ENCODE measurements around the gene ALDOC. TPM values are rescaled to one million over a fixed set of nuclear protein-coding genes. Genes with fewer than 3 reads are reported as not detected.
A peak's percentile ranks its signal among the peaks of the same experiment; 100 is the strongest.

ALDOC gene
- total RNA-seq, 1 donor from 2014 or later: 10.3 TPM

GRCh38 chr17:28555022-28555421 is 21.7 kb downstream of the ALDOC start:
- H2AFZ ChIP-seq (ENCODE audit: low read depth, low read length): no peak overlapping the region
- H3K4me1 Mint-ChIP-seq (ENCODE audit: low read depth, unreplicated experiment): peaks cover 13% of the 10 kb centered on the region
- H3K4me1 ChIP-seq (ENCODE audit: insufficient read depth, low read length): peaks cover 7% of the 10 kb centered on the region
- peaks cover 23% of the 10 kb centered on the region for H4K20me1 ChIP-seq (ENCODE audit: insufficient read depth, low read length)
- H3K27ac Mint-ChIP-seq (ENCODE audit: unreplicated experiment): no peak overlapping the region
- DNase-seq (ENCODE audit: low read depth): no peak
- peaks cover 39% of the 10 kb centered on the region for H3K36me3 Mint-ChIP-seq (ENCODE audit: low read depth, unreplicated experiment)
- H3K4me2 ChIP-seq (ENCODE audit: low read length): no peak overlapping the region
- no peaks in the 10 kb centered on the region for H3K9me3 ChIP-seq (ENCODE audit: insufficient read depth, low read depth, low read length)
- no peak for FAIRE-seq
- no peaks in the 10 kb centered on the region for H3K27me3 Mint-ChIP-seq (ENCODE audit: low read depth, unreplicated experiment)
- H3K27ac ChIP-seq (ENCODE audit: low read depth, low read length): no peak overlapping the region
- no peaks in the 10 kb centered on the region for H3K9me3 Mint-ChIP-seq (ENCODE audit: unreplicated experiment)
- no peak overlapping the region for H3K4me3 ChIP-seq (ENCODE audit: insufficient read depth, low read depth, low read length)
- no peak for TF ChIP-seq EZH2 (IDR thresholded peaks at IDR 0.05; ENCODE audit: insufficient read depth, low read length)
- TF ChIP-seq CTCF (IDR thresholded peaks at IDR 0.05; ENCODE audit: insufficient read depth, low read depth, low read length): no peak
- no peak overlapping the region for H3K9ac ChIP-seq (ENCODE audit: low read length)
- peaks cover 20% of the 10 kb centered on the region for H3K36me3 ChIP-seq (ENCODE audit: insufficient read depth, low read length)
- peaks cover 5% of the 10 kb centered on the region for H3K79me2 ChIP-seq (ENCODE audit: insufficient read depth, low read length)
- H3K4me3 Mint-ChIP-seq (ENCODE audit: unreplicated experiment): no peak overlapping the region
- H3K27me3 ChIP-seq (ENCODE audit: insufficient read depth, low read length): no peaks in the 10 kb centered on the region

- DNase-seq (ENCODE audit: low read depth): no peak
- Mint-ChIP-seq H3K27ac (ENCODE audit: unreplicated experiment) (no peak overlapping the region), H3K4me1 (ENCODE audit: low read depth, unreplicated experiment) (peaks cover 14% of the 10 kb centered on the region), H3K27me3 (ENCODE audit: low read depth, unreplicated experiment) (no peaks in the 10 kb centered on the region), H3K4me3 (ENCODE audit: unreplicated experiment) (no peak overlapping the region), H3K36me3 (ENCODE audit: low read depth, unreplicated experiment) (peaks cover 34% of the 10 kb centered on the region), H3K9me3 (ENCODE audit: unreplicated experiment) (no peaks in the 10 kb centered on the region)
- Histone ChIP-seq H3K27ac (ENCODE audit: low read depth, low read length) (no peak overlapping the region), H2AFZ (ENCODE audit: low read depth, low read length) (no peak overlapping the region), H3K4me3 (ENCODE audit: insufficient read depth, low read depth, low read length) (no peak overlapping the region), H3K9ac (ENCODE audit: low read length) (no peak overlapping the region), H3K9me3 (ENCODE audit: insufficient read depth, low read depth, low read length) (no peaks in the 10 kb centered on the region), H3K36me3 (ENCODE audit: insufficient read depth, low read length) (peaks cover 19% of the 10 kb centered on the region), H3K79me2 (ENCODE audit: insufficient read depth, low read length) (peaks cover 5% of the 10 kb centered on the region), H3K4me1 (ENCODE audit: insufficient read depth, low read length) (peaks cover 7% of the 10 kb centered on the region), H4K20me1 (ENCODE audit: insufficient read depth, low read length) (peaks cover 28% of the 10 kb centered on the region), H3K27me3 (ENCODE audit: insufficient read depth, low read length) (no peaks in the 10 kb centered on the region), H3K4me2 (ENCODE audit: low read length) (no peak overlapping the region)
- no peak for FAIRE-seq
- TF ChIP-seq EZH2 (IDR thresholded peaks at IDR 0.05; ENCODE audit: insufficient read depth, low read length) (no peak), CTCF (IDR thresholded peaks at IDR 0.05; ENCODE audit: insufficient read depth, low read depth, low read length) (peak; percentile 28)
These were observed 22.1 kb downstream of the ALDOC start for GRCh38 chr17:28554565-28554964.

GRCh38 chr17:28553000-28553505 is 23.6 kb downstream of the ALDOC start:
- no peaks in the 10 kb centered on the region for H3K9me3 ChIP-seq (ENCODE audit: insufficient read depth, low read depth, low read length)
- H2AFZ ChIP-seq (ENCODE audit: low read depth, low read length): no peak overlapping the region
- no peak for FAIRE-seq
- peak overlapping the region; percentile 53 for H3K27ac Mint-ChIP-seq (ENCODE audit: unreplicated experiment)
- no peak overlapping the region for H3K9ac ChIP-seq (ENCODE audit: low read length)
- peaks cover 19% of the 10 kb centered on the region for H3K36me3 ChIP-seq (ENCODE audit: insufficient read depth, low read length)
- peaks cover 5% of the 10 kb centered on the region for H3K79me2 ChIP-seq (ENCODE audit: insufficient read depth, low read length)
- H3K4me1 Mint-ChIP-seq (ENCODE audit: low read depth, unreplicated experiment): peaks cover 17% of the 10 kb centered on the region
- H3K27me3 ChIP-seq (ENCODE audit: insufficient read depth, low read length): no peaks in the 10 kb centered on the region
- no peak overlapping the region for H3K4me3 ChIP-seq (ENCODE audit: insufficient read depth, low read depth, low read length)
- peak overlapping the region; percentile 94 for H3K4me3 Mint-ChIP-seq (ENCODE audit: unreplicated experiment)
- peaks cover 41% of the 10 kb centered on the region for H4K20me1 ChIP-seq (ENCODE audit: insufficient read depth, low read length)
- peak overlapping the region; percentile 96 for H3K4me2 ChIP-seq (ENCODE audit: low read length)
- H3K4me1 ChIP-seq (ENCODE audit: insufficient read depth, low read length): peaks cover 7% of the 10 kb centered on the region
- H3K36me3 Mint-ChIP-seq (ENCODE audit: low read depth, unreplicated experiment): peaks cover 34% of the 10 kb centered on the region
- no peaks in the 10 kb centered on the region for H3K27me3 Mint-ChIP-seq (ENCODE audit: low read depth, unreplicated experiment)
- no peaks in the 10 kb centered on the region for H3K9me3 Mint-ChIP-seq (ENCODE audit: unreplicated experiment)
- DNase-seq (ENCODE audit: low read depth): no peak
- H3K27ac ChIP-seq (ENCODE audit: low read depth, low read length): no peak overlapping the region
- TF ChIP-seq EZH2 (IDR thresholded peaks at IDR 0.05; ENCODE audit: insufficient read depth, low read length) (no peak), CTCF (IDR thresholded peaks at IDR 0.05; ENCODE audit: insufficient read depth, low read depth, low read length) (no peak)

Data from astrocyte (in vitro differentiated cells and primary cell).